ENCODE data around the gene RDH8. TPM values are rescaled to one million over a fixed set of nuclear protein-coding genes. Genes with fewer than 3 reads are reported as not detected.

The RDH8 gene
- total and polyA plus RNA-seq, 2 donors (not counting 3 experiments of a cell fraction or from before 2014, with no cell fraction given) = not detected

DNA sequence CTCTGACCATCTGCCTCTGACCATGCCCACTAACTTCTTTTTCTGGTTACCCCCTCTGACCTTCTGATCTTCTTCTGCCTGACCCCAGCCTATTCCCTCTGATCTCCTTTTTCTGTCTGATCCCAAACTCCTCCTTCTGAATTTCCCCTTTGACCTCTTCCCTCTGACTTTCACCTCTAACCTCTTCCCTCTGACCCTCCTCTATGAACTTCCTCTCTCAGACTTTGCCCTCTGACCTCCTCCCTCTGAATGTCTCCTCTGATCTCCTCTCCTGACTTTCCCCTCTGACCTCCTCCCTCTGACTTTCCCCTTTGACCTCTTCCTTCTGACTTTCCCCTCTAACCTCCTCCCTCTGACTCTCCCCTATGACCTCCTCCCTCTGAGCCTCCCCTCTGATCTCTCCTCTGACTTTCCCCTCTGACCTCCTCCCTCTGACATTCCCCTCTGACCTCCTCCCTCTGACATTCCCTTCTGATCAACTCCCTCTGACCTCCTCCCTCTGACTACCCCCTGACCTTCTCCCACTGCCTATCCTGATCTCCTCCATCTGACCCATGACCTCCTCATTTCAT lies 6.4 kb upstream of the RDH8 start:
- Histone ChIP-seq H3K79me2 (ENCODE audit: control insufficient read depth, insufficient read depth, low read length) (no peaks in the 10 kb centered on the region), H4K20me1 (replicated peaks; ENCODE audit: control insufficient read depth, extremely low read depth, insufficient read depth, low read length) (no peaks in the 10 kb centered on the region), H3K9me3 (replicated peaks; ENCODE audit: control insufficient read depth, insufficient read depth, low read length) (no peaks in the 10 kb centered on the region), H3K9me1 (replicated peaks; ENCODE audit: control insufficient read depth, extremely low read depth, insufficient read depth, low read length) (no peaks in the 10 kb centered on the region), H3K27me3 (ENCODE audit: control insufficient read depth in 2 of 2, insufficient read depth in 2 of 2, low read length in 2 of 2) (peaks cover 2 to 3% of the 10 kb centered on the region in 2 experiments), H3K4me2 (ENCODE audit: insufficient read depth, low read length) (no peak overlapping the region), H3K9ac (replicated peaks; ENCODE audit: extremely low read depth, insufficient read depth, low read length) (no peak overlapping the region), H3K4me3 (replicated peaks in 1 of 3; ENCODE audit: insufficient read depth in 1 of 3, low read depth in 1 of 3, low read length in 3 of 3) (no peak overlapping the region), H2AFZ (ENCODE audit: low read depth, low read length) (no peak overlapping the region), H3K36me3 (ENCODE audit: control insufficient read depth in 2 of 2, extremely low read depth in 1 of 2, insufficient read depth in 2 of 2, low read length in 2 of 2) (no peaks in the 10 kb centered on the region), H3K4me1 (ENCODE audit: control insufficient read depth, extremely low read depth, insufficient read depth, low read length) (peaks cover 4% of the 10 kb centered on the region), H3K27ac (ENCODE audit: insufficient read depth, low read depth, low read length) (no peak overlapping the region)
- TF ChIP-seq FOS (IDR thresholded peaks at IDR 0.05; ENCODE audit: borderline replicate concordance, insufficient read depth, low read length) (no peak), GATA2 (IDR thresholded peaks at IDR 0.05; ENCODE audit: insufficient read depth, insufficient read length, low read depth, low read length) (no peak)
- intact Hi-C loops (cut with micrococcal nuclease) = no loop called here
- dilution Hi-C loops (cut with MboI; ENCODE audit: extremely low pct_ligation_motif_present, low sequenced_read_pairs) = no loop called here
- no TSS peak for BruUV-seq (replicated peaks)
- no peak for DNase-seq (ENCODE audit: low read depth, low spot score)
- CTCF ChIA-PET = interaction anchor here (1.2 kb wide), 1 partner anchor 9 kb away, joined by 4 read pairs; no protein-coding TSS in a partner anchor
- POLR2A ChIA-PET = no interaction called here
- FAIRE-seq = no peak

DNA sequence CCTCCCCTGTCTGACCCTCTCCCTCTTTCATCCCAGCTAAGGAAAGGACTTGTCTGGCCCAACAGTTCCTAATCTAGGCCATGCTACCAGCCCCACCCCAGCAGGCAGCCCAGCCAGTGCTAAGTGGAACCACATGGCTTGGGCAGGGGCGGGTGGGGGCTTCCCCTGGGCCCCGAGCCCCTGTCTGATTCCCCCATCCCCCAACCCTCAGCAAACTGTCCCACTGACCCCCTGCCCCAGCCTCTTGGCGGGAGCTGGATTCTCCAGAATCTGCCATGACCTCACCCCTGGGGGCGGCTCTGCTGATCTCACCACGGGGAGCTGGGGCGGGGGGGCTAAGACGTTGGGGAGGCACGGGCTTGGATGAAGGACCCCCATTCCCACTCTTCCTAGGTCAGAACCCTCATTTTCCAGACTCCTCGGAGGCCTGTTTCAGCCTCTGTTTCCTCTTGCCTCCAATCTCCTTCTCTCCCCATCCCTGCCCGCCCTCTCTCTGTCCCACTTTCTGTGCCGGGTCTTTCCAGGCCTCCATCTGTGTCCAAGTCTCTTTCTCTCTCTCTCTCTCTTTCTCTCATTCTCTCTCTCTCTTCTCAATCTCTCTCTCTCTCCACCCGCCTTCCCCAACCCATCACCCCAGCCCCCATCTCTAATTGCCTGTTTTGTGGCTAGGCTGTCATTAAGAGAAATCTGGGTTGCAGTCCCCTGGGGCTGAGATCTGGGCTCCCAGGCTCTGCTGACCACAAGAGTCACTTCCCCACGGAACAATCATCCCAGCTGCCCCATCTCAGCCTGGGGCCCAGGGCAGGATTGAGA lies 5.7 kb upstream of the RDH8 start:
- ChIA-PET CTCF (interaction anchor here (0.6 to 1.9 kb wide), 5 partner anchors 7 to 851 kb away, joined by 3 to 18 read pairs (median 5); no protein-coding TSS in a partner anchor), POLR2A (no interaction called here)
- dilution Hi-C loops (cut with MboI; ENCODE audit: extremely low pct_ligation_motif_present, low sequenced_read_pairs) = no loop called here
- Histone ChIP-seq H3K27ac (ENCODE audit: insufficient read depth, low read depth, low read length) (no peak overlapping the region), H3K4me1 (ENCODE audit: control insufficient read depth, extremely low read depth, insufficient read depth, low read length) (peaks cover 4% of the 10 kb centered on the region), H3K36me3 (ENCODE audit: control insufficient read depth in 2 of 2, extremely low read depth in 1 of 2, insufficient read depth in 2 of 2, low read length in 2 of 2) (no peaks in the 10 kb centered on the region), H3K4me2 (ENCODE audit: insufficient read depth, low read length) (no peak overlapping the region), H4K20me1 (replicated peaks; ENCODE audit: control insufficient read depth, extremely low read depth, insufficient read depth, low read length) (no peaks in the 10 kb centered on the region), H3K9me1 (replicated peaks; ENCODE audit: control insufficient read depth, extremely low read depth, insufficient read depth, low read length) (no peaks in the 10 kb centered on the region), H3K27me3 (ENCODE audit: control insufficient read depth in 2 of 2, insufficient read depth in 2 of 2, low read length in 2 of 2) (peaks cover 2 to 3% of the 10 kb centered on the region in 2 experiments), H3K9me3 (replicated peaks; ENCODE audit: control insufficient read depth, insufficient read depth, low read length) (no peaks in the 10 kb centered on the region), H3K9ac (replicated peaks; ENCODE audit: extremely low read depth, insufficient read depth, low read length) (no peak overlapping the region), H2AFZ (ENCODE audit: low read depth, low read length) (no peak overlapping the region), H3K4me3 (replicated peaks in 1 of 3; ENCODE audit: insufficient read depth in 1 of 3, low read depth in 1 of 3, low read length in 3 of 3) (no peak overlapping the region), H3K79me2 (ENCODE audit: control insufficient read depth, insufficient read depth, low read length) (no peaks in the 10 kb centered on the region)
- no TSS peak for BruUV-seq (replicated peaks)
- intact Hi-C loops (cut with micrococcal nuclease) = no loop called here
- FAIRE-seq (no peak), DNase-seq (ENCODE audit: low read depth, low spot score) (no peak)
- no peak for TF ChIP-seq JUN (IDR thresholded peaks at IDR 0.05; ENCODE audit: borderline replicate concordance, insufficient read depth, insufficient read length, low read depth)
- TF ChIP-seq GATA2 (IDR thresholded peaks at IDR 0.05; ENCODE audit: insufficient read depth, insufficient read length, low read depth, low read length) = no peak
- no peak for TF ChIP-seq POLR2A (IDR thresholded peaks at IDR 0.05; ENCODE audit: low read depth, low read length)
- TF ChIP-seq, protein P1, sequence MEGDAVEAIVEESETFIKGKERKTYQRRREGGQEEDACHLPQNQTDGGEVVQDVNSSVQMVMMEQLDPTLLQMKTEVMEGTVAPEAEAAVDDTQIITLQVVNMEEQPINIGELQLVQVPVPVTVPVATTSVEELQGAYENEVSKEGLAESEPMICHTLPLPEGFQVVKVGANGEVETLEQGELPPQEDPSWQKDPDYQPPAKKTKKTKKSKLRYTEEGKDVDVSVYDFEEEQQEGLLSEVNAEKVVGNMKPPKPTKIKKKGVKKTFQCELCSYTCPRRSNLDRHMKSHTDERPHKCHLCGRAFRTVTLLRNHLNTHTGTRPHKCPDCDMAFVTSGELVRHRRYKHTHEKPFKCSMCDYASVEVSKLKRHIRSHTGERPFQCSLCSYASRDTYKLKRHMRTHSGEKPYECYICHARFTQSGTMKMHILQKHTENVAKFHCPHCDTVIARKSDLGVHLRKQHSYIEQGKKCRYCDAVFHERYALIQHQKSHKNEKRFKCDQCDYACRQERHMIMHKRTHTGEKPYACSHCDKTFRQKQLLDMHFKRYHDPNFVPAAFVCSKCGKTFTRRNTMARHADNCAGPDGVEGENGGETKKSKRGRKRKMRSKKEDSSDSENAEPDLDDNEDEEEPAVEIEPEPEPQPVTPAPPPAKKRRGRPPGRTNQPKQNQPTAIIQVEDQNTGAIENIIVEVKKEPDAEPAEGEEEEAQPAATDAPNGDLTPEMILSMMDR (IDR thresholded peaks at IDR 0.05; ENCODE audit: extremely low read depth in 1 of 2, insufficient read depth in 1 of 2, low read depth in 1 of 2, low read length in 2 of 2) = no peak
- TF ChIP-seq EZH2 (IDR thresholded peaks at IDR 0.05; ENCODE audit: borderline replicate concordance, low read depth, low read length, severe bottlenecking) = no peak

Measured in endothelial cell of umbilical vein (primary cell).